Adipocyte (in vitro differentiated cells): ENCODE measurements around the gene DCPS.
A peak's percentile ranks its signal among the peaks of the same experiment; 100 is the strongest.

Experiments used
- DNase-seq: peaks from one replicate; pipeline ENCODE4 v3.0.0-alpha.2; 2015; ENCODE audit warnings: low read depth
- H3K27me3 ChIP-seq: replicated peaks from 2 replicates; pipeline ENCODE4 v1.7.0; 2013; ENCODE audit warnings: mild to moderate bottlenecking, low read length, moderate library complexity; ENCODE audit not compliant: control insufficient read depth, insufficient read depth
- H3K36me3 ChIP-seq: 2 replicates; pipeline ENCODE4 v1.7.0; 2013; ENCODE audit warnings: low read length, mild to moderate bottlenecking, moderate library complexity; ENCODE audit not compliant: control insufficient read depth, insufficient read depth, severe bottlenecking
- H3K4me1 ChIP-seq: 2 replicates; pipeline ENCODE4 v1.7.0; 2013; ENCODE audit warnings: mild to moderate bottlenecking, low read length, moderate library complexity; ENCODE audit not compliant: control insufficient read depth, insufficient read depth
- H3K4me3 ChIP-seq: 2 replicates; pipeline ENCODE4 v1.7.0; 2013; ENCODE audit warnings: mild to moderate bottlenecking, low read length, moderate library complexity
- H3K9ac ChIP-seq: 2 replicates; pipeline ENCODE4 v1.7.0; 2013; ENCODE audit warnings: mild to moderate bottlenecking, low read length, moderate library complexity
- H3K9me3 ChIP-seq: 2 replicates; pipeline ENCODE4 v1.7.0; 2013; ENCODE audit warnings: mild to moderate bottlenecking, low read length, moderate library complexity; ENCODE audit not compliant: control insufficient read depth

DCPS gene

DNA sequence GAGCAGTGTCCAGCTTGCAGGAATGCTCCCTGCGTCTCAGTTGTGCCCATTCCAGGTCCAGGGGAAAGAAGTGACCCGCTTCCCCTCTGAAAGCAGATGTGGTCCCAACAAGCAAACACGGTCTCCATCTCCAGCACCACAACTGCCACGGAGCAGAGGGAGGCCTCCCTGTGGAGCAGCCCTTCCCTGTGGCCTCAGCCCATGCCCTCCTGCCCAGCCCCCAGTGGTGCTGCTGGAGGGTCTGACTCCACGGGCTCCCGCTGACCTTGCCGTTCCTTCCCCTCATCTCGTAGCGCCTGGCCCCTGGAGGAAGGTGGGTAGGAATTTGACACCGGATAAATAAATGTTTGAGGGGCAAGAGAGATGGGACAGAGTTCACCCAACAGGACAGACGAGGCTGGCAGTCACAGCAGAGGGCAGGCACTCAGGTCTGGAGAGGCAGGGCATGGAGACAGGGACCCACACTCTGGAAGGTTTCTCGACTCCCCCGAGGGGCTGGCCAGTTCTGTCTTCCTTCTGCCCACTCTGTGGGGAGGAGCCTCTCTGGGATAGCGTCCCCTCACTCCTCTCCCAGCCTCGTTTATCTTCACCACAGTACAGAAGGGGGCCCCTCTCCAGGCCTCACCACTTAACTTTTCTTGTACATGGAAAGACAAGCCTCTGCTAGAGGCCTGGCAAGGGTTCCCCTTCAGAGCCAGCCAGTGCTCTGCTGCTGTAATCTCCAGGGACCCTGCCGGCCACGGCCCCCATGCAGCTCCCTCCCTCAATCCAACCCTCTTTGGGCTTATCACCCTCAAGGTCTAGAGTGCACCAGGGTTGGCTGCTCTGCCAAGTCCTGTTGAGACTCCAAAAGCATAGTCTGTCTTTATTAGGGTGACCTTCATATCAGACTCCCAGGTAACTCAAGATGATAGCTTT, 44.1 kb downstream of the DCPS start:
- H3K4me1 ChIP-seq: peaks cover 70% of the 10 kb centered on the region
- H3K9me3 ChIP-seq: no peaks in the 10 kb centered on the region
- no peaks in the 10 kb centered on the region for H3K27me3 ChIP-seq
- no peak for DNase-seq
- H3K36me3 ChIP-seq: peaks cover 7% of the 10 kb centered on the region
- peak overlapping the region; percentile 31 for H3K9ac ChIP-seq
- H3K4me3 ChIP-seq: peak overlapping the region; percentile 17

DNA sequence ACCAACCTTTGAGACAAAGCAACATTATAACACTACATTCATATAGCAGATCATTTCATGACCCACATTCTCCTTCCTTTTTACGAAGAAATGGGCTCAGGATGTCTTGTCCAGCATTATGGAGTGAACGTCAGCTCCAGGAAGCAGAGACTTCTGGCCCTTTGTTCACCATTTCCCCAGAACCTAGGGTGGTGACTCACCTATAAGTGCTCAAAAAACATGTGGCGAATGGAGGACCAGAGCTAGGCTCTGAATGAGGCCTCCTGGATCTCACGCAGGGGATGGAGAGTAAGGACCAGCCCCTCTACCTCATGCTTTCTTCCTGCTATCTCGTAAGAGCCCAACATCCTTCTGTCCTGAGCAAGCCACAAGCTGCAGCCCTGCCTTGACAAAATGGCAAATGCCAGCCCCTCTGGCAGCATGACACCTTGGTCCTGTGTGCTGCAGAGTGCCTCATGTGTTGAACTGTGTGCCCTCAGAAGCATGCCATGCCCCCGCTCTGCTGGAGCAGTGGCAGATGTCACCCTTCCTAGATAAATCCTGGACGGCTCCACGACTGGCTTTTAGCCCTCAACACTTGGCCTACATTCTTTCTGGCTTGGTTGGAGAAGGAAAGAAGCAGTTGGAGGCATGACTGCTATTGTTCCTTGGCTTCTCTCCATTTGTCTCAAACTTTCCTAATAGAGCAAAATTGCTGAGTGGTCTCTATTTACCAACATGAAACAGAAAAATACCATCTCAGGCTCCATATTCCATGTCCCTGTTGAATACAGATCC, 45.1 kb downstream of the DCPS start:
- Histone ChIP-seq H3K27me3 (no peaks in the 10 kb centered on the region), H3K36me3 (no peaks in the 10 kb centered on the region), H3K4me3 (peak overlapping the region; percentile 17), H3K9ac (peak overlapping the region; percentile 66), H3K4me1 (peaks cover 80% of the 10 kb centered on the region), H3K9me3 (no peaks in the 10 kb centered on the region)
- DNase-seq: peak; percentile 60

DNA sequence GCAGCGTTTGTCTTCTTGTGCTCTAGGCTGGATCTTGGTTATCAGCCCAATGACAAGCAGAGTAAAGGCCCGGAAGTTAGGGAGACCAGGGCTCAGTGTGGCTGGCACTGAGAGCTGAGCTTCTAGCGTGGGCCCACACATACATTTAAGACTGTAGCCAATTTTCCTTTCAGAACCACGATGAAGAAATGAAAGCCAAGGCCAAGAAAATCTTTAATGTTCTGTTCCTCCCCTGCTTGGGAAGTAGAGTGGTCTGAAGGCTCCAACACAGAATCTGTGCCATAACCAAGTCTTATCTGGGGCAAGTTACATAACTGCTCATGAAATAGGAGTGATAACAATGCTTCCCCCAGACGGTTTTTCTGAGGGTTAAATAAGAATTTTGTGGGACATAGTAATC, 47.0 kb downstream of the DCPS start:
- DNase-seq: no peak
- H3K9ac ChIP-seq: no peak overlapping the region
- H3K4me1 ChIP-seq: peaks cover 85% of the 10 kb centered on the region
- no peaks in the 10 kb centered on the region for H3K9me3 ChIP-seq
- H3K4me3 ChIP-seq: no peak overlapping the region
- H3K36me3 ChIP-seq: no peaks in the 10 kb centered on the region
- H3K27me3 ChIP-seq: no peaks in the 10 kb centered on the region

DNA sequence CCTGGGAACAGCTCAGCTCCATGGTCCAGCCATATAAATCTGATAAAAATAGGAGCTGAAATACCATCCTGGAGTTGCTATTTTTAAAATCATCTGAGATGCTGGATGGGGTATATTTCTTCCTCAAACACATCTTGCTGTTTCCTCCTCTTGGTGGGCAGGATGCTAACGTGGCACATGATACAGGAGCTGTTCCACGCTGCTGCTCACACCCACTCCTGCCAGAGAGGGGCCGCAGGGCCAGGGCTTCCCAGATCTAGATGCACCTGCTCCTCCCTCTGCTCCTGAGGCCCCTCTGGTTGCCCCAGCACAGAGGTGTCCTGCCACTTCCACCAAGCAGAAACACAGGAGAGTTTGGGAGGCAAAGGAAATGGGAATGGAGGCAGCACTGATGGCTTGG, 48.3 kb downstream of the DCPS start:
- H3K4me3 ChIP-seq: no peak overlapping the region
- H3K36me3 ChIP-seq: no peaks in the 10 kb centered on the region
- H3K9me3 ChIP-seq: no peaks in the 10 kb centered on the region
- no peak for DNase-seq
- no peak overlapping the region for H3K9ac ChIP-seq
- peaks cover 81% of the 10 kb centered on the region for H3K4me1 ChIP-seq
- H3K27me3 ChIP-seq: no peaks in the 10 kb centered on the region

DNA sequence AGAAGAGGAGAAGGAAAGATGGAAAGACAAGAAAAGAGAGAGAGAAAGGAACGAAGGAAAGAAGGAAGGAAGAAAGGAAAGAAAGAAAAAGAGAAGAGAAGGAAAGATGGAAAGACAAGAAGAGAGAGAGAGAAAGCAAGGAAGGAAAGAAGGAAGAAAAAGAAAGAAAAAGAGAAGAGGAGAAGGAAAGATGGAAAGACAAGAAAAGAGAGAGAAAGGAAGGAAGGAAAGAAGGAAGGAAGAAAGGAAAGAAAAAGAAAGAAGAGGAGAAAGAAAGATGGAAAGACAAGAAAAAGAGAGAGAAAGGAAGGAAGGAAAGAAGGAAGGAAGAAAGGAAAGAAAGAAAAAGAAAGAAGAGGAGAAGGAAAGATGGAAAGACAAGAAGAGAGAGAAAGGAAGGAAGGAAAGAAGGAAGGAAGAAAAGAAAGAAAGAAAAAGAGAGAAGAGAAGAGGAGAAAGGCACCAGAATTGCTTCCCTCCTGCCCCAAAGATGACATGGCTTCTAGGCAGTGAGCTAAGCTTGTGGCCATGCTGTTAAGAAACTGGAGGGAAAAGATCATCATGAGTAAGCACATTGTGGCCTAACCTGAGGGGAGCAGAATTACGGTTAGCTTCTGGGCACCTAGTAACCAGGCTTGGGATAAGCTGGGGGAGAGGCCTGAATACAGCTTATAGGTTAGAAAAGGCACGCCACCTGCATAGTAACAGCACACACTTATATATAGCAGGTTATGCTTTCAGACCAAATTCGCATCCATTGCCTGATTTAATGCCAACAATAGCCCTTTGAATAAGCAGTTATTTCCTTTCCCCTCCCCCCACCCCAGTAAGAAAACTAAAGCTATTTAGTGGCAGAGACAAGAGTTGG, 49.3 kb downstream of the DCPS start:
- Histone ChIP-seq H3K4me3 (peak overlapping the region; percentile 3), H3K27me3 (no peaks in the 10 kb centered on the region), H3K36me3 (no peaks in the 10 kb centered on the region), H3K4me1 (peaks cover 82% of the 10 kb centered on the region), H3K9ac (peak overlapping the region; percentile 11), H3K9me3 (no peaks in the 10 kb centered on the region)
- peak; percentile 73 for DNase-seq

DNA sequence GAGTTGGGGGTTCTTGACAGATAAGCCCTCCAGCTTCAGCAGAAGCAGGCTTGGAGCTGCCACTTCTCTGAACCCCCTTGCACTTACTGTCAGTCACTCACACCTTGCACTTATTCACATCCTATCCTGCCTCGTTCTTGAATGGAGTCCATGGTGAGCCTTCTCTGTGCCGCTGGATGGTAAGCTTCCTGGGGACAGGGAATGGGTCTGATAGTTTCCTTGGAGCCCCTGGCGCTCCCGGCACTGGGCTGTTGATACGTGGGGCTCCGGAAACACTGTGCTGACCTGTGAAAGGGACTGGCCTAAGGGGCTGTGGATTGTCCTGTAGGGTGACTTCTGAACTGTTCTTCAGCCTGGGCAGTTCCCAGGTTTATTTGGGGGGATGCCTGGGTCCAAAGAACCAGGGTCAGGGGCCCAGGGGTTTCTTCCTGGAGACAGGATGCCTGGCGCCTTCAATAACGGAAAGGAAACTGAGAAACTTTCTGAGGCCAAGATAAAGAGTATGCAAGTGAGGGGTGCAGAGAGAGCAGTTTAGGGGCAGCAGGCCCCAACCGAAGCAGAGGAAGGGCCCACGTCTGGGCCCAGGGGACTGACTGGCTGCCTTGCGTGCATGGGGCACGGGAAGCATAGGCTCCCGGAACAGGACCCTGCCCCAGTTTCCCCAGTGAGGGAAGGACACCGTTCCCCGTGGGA, 50.9 kb downstream of the DCPS start:
- peak overlapping the region; percentile 87 for H3K4me3 ChIP-seq
- no peak for DNase-seq
- no peaks in the 10 kb centered on the region for H3K9me3 ChIP-seq
- H3K9ac ChIP-seq: peak overlapping the region; percentile 88
- H3K4me1 ChIP-seq: peaks cover 82% of the 10 kb centered on the region
- H3K27me3 ChIP-seq: no peaks in the 10 kb centered on the region
- H3K36me3 ChIP-seq: no peaks in the 10 kb centered on the region

DNA sequence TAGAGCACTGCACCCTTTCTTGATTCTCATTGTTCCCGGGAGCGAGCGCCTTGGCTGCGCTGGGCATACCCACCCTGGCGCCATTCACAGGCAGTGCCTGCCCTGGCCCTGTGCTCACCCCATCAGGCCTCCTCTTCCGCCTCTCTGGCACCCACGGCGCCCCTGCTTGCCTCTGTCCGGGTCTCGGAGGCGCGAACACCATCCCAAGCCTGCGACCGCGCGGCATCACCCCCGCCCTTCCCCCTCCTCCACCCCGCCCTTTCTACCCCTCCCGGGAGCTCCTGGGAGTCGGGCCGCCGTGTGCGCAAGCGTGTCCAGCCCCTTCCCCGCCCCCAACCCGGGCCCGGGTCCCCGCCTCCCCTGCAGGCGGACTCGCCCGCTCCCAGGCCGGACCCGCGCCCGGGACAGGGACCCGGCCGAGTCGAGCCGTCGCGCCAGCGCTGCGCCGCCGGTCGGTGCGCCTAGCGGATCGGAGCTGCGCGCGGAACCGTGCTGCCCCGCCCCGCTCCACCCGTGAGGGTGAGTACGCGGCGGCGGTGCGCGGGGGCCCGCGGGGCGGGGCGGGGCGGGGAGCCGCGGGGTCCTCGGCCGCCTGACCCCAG, 51.6 kb downstream of the DCPS start, which contains the start of gene ST3GAL4:
Gene ST3GAL4 (plus strand): TSS at position 363 of the 602 bp plus-strand sequence. CDS start 50,470 bp downstream, outside the sequence.
- Histone ChIP-seq H3K27me3 (no peaks in the 10 kb centered on the region), H3K4me3 (peak within 1 kb of the TSS; percentile 87), H3K4me1 (peaks cover 82% of the 10 kb centered on the region), H3K9ac (peak within 1 kb of the TSS; percentile 88), H3K36me3 (no peaks in the 10 kb centered on the region), H3K9me3 (no peaks in the 10 kb centered on the region)
- peak; percentile 85 for DNase-seq

DNA sequence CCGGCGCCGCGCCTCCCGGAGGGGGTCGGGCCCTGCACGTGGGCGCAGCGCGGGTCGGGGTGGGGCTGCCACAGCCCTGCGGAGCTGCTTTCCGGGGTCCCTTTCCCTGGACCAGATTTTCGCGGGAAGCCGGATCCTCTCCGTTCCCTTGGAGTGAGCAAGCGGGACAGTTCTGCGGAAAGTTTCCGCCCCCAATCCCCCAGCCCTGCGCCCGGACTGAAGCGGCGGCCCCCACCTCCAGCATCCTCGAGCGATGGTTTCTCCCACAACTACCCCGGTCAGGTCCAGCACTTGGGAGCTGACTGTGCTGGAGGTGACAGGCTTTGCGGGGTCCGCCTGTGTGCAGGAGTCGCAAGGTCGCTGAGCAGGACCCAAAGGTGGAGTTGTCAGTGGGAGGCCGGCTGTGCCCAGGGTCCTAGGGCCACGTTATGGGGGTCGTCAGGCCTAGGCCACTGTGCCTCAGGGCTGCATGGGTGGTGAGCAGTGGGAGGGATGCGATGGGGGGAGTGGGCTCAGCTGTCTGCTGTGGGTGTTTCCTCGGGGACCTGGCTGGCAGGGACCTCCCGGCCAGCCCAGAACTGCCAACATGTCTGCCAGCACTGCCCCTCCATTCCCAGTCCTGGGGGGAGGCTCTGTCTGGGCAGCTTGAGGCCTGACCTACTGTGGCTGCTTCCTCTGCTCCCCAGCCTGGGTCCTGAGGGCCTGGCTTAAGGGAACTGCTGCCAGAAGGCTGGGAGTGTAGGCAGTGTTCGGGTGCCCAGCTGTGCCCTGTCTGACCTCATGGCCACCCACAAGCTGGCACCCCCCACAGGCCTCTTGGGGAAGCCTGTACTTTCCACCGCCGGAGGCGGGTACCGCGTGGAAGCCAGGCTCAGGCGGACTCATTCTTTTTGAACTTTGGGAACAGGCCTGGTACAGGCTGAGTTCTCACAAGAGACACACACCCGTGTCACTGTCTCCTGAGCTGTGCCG, 52.4 kb downstream of the DCPS start:
- H3K4me1 ChIP-seq: peaks cover 77% of the 10 kb centered on the region
- no peaks in the 10 kb centered on the region for H3K9me3 ChIP-seq
- peaks cover 4% of the 10 kb centered on the region for H3K36me3 ChIP-seq
- H3K27me3 ChIP-seq: no peaks in the 10 kb centered on the region
- peak overlapping the region; percentile 87 for H3K4me3 ChIP-seq
- peak; percentile 70 for DNase-seq
- peak overlapping the region; percentile 88 for H3K9ac ChIP-seq

DNA sequence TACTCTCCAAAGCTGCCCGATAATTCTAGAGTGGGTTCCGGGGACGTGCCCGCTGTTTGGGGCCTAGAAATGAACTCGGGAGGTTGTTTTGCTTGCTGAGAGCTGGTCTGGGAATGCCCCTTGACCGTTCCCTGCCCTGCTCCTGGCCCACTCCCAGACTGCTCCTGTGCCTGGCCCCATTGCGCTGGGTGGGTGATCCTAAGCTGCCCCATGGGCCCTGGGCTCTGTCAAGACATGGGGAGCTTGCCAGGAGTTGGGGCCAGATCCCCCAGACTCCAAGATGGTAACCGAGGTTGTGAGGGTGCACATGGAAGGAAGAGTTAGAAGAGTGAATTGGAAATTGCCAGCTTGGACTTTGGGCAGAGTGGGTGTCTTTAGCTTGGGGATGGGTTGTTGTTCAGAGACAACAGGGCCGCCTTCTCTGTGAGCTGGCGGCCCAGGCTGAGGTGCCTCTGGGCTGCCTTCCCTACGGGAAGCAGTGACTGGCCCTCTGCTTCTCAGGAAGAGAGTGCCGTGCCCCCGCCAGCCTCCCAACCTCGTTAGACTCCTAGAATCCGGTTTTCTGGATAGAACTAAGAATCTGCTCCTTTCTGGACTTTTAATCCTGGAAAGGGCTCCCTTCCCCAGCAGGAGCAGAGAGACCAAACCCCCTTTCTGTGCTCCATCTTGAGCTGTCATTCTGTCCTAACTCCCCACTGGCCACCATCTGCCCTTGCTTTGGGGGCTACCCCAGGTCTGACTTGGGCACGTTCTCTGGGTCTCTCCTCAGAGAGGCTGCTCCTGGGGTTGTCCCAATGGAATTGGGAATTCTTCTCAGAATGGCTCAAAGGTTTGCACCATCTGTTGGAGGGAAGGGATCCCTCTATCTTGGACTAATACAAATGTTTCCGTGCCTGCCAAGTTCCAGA, 53.4 kb downstream of the DCPS start:
- H3K4me3 ChIP-seq: peak overlapping the region; percentile 87
- peaks cover 67% of the 10 kb centered on the region for H3K4me1 ChIP-seq
- peaks cover 4% of the 10 kb centered on the region for H3K36me3 ChIP-seq
- peak overlapping the region; percentile 88 for H3K9ac ChIP-seq
- no peak for DNase-seq
- no peaks in the 10 kb centered on the region for H3K27me3 ChIP-seq
- no peaks in the 10 kb centered on the region for H3K9me3 ChIP-seq
